GM21367 (cell line): ENCODE data around the gene PACS1.
"Not testable (repeated sequence)": the region's sequence is repeated elsewhere in the genome, so short reads cannot be mapped to it uniquely, and the experiment has no call there.

Experiments
- ATAC-seq: cut with Tn5 transposase; IDR thresholded peaks from one replicate; pipeline ENCODE4 v1.9.1; 2021; ENCODE audit not compliant: unreplicated experiment

PACS1 gene

DNA sequence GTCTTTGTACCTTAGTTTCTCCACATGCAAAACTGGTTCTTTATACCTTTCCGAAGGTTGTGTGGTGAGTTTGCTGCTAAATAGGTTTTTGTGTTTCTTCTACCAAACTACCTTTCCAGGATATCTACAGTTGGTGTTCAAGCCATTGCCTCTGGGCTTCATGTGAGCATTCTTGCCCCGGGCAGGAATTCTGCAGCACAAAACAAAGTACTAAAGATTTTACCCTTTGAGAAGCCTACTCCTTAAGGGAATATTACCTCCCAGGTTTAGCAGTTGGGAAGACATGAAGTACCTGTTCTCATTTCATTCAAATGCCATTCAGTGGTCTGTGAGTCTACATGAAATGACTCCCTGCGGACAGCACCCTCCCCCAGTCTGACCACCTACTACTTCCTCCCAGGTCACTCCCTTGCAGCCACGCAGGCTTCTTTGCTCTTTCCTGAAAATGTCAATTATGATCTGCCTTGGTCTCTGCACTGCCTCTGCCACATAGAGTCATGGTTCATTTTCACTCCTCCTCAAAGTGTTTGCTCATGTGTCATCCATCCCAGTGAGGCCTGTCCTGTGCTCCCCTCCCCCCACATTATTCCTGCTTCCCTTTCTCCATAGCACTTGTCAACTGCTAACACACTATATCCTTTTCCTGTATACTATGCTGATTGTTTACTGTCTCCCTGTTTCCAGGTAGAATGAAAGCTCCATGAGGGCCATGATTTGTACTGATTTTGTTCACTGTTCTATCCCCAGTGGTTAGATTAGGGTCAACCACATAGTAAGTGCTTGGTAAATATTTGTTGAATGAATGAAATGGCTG lies 36.9 kb downstream of the PACS1 start:
- no peak for ATAC-seq

DNA sequence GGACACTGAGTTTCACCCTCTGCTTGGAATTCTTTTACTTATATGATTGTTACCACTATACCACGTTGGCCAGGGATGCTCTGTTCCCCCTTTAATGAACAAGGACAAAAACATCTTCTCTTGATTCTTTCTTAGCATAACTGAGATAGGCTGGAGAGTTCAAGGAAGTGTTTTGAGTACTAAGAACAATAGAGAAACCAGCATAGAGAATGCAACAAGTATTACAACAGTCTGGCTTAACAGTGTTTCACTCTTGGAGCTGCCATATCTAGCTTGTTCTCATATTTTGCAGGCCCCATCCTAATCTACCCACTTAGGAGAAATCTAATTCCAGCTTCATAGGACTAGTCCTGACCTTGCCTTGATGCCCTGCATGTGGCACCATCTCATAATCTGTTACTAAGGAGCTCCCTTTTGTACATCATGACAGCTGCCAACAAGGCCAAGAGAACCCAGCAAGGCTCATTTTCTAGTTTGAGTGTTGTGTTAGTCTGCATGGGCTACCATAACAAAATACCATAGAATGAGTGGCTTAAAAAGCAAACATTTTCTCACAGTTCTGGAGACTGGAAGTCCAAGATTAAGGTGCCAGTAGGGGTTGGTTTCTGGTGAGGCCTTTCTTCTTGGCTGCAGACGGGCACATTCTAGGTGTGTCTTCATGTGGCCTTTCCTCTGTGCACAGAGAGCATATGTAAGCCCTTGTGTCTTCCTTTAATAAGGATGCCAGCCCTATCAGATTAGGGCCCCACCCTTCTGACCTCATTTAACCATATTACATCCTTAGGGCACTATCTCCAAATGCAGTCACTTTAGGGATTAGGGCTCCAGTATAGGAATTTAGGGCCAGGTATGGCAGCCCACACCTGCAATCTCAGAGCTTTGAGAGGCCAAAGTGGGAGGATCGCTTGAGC lies 37.8 kb downstream of the PACS1 start:
- ATAC-seq, result no peak

GRCh38 chr11:66109294-66109693 lies 39.2 kb downstream of the PACS1 start:
- no peak for ATAC-seq

DNA sequence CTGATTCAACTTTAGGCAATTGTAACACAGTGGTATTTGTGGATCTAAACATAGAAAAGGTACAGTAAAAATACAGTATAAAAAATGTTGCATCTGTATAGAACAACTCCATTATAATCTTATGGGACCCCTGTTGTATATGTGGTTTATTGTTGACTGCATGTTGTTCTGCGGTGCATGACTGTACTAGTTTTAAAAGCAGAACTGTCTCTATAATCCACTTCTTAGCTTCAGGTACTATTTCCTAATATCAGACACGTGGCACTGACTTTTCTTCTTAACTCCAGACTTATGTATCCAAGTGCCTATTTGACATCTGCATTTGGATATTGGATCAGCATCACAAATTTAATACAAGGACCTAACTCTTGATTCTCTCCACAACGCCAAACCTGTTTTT lies 41.1 kb downstream of the PACS1 start:
- no peak for ATAC-seq

DNA sequence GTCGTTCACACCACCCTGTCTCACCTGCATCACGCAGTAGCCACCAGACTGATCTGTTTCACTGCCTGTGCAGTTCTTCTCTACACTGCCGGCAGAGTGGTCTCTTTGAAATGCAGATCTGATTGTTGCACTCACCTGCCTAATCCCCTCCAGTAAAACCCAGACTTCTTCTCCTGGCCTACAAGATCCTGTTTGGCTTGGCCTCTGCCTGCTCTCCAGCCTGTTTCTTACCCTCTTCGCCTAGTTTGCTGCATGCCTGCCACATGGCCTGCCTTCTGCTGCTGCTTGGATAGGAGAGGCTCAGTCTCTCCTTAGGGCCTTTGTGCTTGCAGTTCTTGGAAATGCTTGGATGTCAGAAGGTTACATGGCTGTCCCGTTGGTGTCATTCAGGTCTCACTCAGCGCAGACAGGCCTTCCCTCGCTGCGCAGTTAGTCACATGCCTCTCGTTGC lies 42.0 kb downstream of the PACS1 start:
- ATAC-seq, result no peak

DNA sequence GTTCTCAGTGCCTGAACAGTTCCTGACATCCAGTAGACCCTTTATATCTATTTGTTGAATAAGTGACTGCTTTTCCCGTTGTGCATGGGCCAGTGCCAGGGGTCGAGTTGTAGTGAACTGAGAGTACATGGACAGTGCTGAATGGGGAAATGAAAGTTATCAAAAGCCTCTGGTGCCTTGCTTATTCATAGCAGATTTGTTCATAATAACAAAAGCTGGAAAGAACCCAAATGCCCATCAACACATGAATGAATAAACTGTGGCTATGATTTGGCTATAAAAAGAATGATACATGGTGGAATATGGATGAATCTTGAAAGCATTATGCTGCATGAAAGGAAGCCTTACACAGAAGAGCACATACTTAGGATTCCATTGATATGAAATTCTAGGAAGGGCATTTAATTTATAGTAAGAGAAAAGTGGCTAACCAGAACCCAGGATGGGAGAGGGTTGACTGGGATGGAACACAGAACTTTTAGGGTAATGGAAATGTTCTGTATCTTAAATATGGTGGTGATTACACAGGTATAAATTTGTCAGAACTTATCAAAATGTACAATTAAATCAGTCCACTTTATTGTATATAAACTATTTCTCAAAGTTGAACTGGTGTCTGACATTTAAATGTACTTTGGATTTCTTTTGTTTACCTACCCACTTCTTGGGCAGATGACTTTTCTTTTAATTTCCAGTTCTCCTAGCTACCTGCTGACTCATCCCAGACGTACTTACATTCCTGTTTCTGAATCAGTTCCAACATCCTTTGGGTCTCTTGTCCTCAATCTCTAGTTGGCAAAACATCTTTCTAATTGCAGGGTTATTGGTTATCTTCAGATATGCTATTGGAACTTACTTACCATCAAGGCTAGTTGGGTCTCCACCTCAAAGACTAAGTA lies 42.8 kb downstream of the PACS1 start:
- no peak for ATAC-seq

- ATAC-seq, result not testable (repeated sequence)
Measured at GRCh38 chr11:66114957-66115356, 44.9 kb downstream of the PACS1 start.

GRCh38 chr11:66115638-66116301 lies 45.7 kb downstream of the PACS1 start:
- ATAC-seq, result no peak

DNA sequence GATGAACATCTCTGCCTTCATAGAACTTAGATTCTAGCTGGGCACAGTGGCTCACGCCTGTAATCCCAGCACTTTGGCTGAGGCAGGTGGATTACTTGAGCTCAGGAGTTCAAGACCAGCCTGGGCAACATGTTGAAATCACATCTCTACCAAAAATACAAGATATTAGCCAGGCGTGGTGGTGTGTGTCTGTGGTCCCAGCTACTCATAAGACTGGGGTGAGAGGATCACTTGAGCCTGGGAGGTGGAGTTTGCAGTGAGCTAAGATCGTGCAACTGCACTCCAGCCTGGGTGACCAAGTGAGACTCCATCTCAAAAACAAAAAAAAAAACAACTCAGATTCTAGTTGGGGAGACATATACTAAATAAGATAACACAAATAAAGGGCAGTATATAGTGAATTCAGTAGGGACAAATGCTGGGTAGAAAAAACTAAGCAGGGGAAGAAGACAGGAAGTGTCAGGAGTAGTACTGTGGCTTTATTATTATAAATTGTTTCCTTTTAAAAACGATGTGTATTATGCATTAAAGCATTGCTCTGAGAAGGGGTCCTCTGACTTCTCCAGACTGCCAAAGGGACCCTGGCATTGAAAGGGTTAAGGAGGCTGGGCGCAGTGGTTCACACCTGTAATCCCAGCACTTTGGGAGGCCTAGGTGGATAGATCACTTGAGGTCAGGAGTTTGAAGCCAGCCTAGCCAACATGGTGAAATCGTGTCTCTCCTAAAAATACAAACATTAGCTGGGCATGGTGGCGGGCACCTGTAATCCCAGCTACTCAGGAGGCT lies 46.7 kb downstream of the PACS1 start:
- ATAC-seq, result no peak

GRCh38 chr11:66118847-66119246 lies 48.8 kb downstream of the PACS1 start:
- no peak for ATAC-seq

- no peak for ATAC-seq
Measured at GRCh38 chr11:66119348-66120133, 49.5 kb downstream of the PACS1 start.

GRCh38 chr11:66121466-66121865 lies 51.4 kb downstream of the PACS1 start:
- ATAC-seq, result no peak

- no peak for ATAC-seq
Measured at GRCh38 chr11:66123902-66124301, 53.8 kb downstream of the PACS1 start.

DNA sequence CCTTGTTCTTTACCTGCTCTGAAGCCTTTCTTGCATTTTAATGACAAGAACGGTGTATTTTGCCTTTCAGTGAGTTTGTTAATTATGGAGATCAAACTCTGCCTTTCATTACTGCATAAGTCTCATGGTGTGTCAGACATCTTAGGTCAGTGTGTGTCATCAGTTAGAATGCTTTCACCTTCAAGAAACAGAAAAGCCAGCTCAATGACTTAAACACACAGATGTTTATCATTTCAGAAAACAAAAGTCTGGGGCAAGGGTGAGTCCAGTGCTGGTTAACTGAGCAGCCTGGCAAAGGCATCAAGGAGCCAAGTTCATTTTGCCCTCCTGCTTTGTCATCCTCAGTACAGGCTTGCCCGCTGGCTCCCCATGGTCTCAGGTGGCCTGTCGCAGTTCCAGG lies 54.5 kb downstream of the PACS1 start:
- no peak for ATAC-seq

DNA sequence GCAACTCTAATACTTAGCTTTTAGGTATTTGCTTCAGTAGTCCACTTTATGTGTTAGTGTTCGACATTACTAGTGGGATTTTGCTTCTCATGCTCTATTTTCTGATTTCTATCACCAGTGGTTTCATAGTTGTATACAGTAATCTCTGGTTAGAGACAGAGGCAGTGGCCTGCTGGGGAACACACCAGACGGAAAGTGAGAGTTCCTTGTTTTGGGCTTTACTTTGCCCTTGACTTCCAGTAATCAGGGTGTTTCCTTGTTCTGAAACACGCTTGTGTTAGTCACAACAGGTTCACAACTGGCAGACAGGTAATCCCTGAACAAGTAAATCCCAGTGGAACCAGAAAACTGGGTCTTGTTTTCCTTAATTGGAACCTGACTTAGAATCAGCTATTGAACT lies 56.0 kb downstream of the PACS1 start:
- ATAC-seq, result no peak

DNA sequence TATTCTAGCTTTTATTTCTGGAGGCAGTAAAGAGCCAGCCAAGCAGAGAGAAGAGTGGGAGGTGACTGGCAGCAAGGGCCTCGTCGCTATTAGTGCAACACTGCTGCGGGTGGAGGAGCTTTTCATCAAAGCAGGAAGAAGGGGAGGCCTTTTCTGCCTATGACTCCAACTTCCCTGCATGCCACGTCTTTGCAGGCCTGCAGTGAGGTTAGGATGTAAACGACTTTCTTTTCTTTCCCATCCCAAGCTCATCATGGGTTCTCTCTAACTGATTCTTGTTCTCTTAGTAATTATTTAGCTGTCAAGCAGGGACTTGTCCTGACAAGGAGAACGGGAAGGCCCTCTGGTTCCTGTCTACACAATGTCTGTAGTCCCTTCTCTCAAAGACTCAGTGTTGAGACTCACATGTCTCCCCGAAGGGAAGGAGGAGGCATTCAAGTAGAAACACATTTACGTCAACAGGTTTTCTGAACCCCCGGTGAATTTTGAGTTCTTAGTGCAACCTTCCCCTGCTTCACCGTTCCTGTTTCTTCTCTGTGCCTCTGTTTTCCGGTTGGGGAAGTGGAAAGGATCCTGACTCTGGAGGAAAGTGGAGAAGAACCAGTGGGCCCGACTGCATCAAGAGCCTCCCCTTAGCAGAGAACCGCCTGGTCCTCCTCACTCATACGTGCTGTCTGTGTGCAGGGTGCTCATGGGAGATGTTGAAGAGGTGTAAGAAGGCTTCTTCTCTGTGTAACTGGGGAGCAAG lies 56.9 kb downstream of the PACS1 start:
- ATAC-seq, result no peak

DNA sequence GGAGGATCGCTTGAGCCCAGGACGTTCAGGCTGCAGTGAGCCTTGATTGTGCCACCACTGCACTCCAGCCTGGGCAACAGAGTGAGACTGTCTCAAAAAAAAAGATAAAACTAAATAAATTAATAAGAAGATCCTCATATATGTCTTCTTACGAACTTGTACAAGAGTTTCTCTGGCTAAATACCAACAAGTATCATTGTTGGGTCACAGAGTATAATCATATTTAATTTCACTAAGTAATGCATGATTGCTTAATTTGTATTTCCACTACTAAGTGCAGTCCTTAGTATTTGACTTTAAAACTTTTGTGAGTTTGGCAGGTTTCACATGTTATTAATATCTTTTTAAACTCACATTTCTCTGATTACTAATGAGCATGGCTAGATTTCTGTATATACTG lies 60.9 kb downstream of the PACS1 start:
- no peak for ATAC-seq

GRCh38 chr11:66131937-66132632 lies 62.0 kb downstream of the PACS1 start:
- ATAC-seq, result no peak
